Activated CD4-positive, alpha-beta T cell treated with anti-CD3 and anti-CD28 coated beads, Interleukin-2, Interleukin-4, amounts not matched to agents 100 ng/mL and 50 ng/mL, durations not matched to agents 16 hours and 8 hours (primary cell): ENCODE measurements around the gene TTBK1.
A peak's percentile ranks its signal among the peaks of the same experiment; 100 is the strongest.

Source experiments
- DNase-seq: peaks from one replicate; pipeline ENCODE4 v3.0.0-alpha.2; 2020; ENCODE audit warnings: low spot score

The TTBK1 gene

GRCh38 chr6:43242908-43243663 is at the start of gene TTBK1:
Gene TTBK1, plus strand, starts transcription at chr6:43243481. Its CDS starts 3,180 bp downstream, at chr6:43246661.
- peak; percentile 21 for DNase-seq

GRCh38 chr6:43193929-43194328 is 49.4 kb upstream of the TTBK1 start:
- no peak for DNase-seq

DNA sequence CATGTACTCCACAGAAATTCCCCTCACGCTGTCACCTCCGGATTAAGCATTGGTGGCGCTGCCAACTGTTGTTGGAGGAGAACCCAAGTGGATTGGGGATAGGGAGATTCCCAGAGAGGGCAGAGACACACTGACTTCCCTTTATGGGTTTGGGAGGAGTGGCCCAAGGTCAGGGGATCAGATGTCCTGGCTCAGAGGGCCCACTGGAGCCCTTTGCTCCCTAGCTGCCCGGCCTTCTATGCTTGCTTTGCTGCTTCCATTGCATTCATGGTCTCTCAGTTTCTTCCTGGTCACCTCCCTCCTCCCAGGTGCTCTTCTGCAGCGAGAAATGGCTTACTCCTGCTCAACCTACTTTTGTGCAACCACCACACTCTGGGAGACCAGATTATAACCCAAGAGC is 46.9 kb upstream of the TTBK1 start:
- DNase-seq: no peak

DNA sequence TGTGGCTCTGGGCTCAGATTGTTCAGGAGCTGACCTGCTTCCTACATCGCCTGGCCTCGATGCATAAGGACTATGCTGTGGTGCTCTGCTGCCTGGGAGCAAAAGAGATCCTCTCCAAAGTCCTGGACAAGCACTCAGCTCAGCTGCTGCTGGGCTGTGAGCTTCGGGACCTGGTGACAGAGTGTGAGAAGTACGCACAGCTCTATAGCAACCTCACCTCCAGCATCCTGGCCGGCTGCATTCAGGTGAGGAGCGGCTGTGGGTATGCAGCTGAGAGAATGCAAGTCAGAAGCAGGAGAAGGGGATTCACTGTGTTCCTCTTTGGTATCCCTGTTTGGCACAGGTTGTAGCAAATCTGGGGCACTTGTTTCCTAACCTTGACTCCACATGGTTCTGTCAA is 43.4 kb upstream of the TTBK1 start:
- DNase-seq: no peak

DNA sequence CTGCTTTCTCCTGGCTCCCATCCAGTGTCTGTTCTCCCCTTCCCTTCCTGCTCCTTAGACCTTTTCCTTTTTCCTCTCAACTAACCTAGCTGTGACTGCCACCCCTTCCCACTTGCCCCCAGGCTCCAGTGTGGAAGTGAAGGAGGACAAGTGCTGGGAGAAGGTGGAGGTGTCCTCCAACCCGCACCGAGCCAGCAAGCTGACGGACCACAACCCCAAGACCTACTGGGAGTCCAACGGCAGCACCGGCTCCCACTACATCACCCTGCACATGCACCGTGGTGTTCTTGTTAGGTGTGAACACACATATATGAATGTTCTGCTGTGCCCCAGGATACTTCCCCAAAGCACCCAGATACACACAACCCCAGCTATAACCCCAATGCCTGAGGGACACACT is 42.7 kb upstream of the TTBK1 start:
- no peak for DNase-seq

GRCh38 chr6:43202451-43202850 is 40.8 kb upstream of the TTBK1 start:
- DNase-seq: no peak

DNA sequence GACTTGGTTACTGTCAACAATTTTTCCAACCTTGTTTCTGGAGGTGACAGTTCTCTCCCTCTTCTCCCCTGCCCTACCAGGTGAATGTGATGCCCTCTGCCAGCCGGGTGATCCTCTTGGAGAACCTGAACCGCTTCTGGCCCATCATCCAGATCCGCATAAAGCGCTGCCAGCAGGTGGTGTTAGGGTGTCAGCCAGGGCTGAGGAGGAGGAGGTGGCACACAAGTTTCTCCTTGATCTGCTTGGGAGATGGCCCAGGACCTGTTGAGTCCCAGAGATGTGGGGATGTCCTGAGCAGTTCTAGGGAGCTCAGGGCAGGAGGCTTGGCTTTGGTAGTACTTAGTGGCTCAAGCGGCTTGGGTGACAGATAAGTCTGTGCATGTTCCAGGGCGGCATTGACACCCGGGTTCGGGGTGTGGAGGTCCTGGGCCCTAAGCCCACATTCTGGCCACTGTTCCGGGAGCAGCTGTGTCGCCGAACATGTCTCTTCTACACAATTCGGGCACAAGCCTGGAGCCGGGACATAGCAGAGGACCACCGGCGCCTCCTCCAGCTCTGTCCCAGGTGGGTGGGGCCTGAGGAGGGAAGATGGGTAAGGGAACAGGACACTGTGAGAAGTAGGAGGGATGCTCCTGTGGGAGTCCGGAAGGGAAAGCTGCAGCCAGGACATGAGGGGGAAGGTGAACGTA is 40.1 kb upstream of the TTBK1 start:
- no peak for DNase-seq

DNA sequence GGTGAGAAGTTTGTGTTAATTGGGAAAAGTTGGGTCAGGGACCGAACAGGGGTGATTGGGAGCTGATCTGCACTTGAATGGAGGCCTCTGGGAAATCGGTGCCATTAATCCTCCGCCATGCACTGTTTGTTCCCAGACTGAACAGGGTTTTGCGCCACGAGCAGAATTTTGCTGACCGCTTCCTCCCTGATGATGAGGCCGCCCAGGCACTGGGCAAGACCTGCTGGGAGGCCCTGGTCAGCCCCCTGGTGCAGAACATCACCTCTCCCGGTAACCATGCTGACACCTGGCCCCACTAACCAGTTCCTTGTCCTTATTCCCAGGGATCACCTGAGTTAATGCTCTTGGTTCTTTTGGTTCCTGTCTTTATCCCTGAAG is 39.6 kb upstream of the TTBK1 start:
- no peak for DNase-seq

DNA sequence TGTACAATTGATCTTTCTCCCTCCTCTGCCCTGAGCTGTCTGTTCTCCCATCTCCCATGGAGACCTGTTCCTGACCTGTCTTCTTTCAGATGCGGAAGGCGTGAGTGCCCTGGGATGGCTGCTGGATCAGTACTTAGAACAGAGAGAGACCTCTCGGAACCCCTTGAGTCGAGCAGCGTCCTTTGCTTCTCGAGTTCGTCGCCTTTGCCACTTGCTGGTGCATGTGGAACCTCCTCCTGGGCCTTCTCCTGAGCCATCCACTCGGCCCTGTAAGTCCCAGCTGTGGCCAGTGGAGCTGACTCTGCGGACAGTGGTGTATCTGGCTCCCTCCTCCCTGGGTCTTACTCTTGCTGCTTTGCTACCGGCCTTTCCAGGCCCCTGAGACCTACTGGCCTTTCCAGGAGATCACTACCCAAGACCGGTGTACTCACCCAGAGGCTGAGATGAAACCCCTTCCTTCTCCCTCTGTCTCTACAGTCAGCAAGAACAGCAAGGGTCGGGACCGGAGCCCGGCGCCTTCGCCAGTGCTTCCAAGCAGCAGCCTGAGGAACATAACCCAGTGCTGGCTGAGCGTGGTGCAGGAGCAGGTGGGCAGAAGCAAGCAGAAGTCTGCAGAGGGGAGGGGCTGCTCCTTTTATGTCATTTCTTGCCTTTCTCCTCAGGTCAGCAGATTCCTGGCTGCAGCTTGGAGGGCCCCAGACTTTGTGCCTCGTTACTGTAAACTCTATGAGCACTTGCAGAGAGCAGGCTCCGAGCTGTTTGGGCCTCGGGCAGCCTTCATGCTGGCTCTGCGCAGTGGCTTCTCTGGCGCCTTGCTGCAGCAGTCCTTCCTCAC is 38.8 kb upstream of the TTBK1 start:
- no peak for DNase-seq

GRCh38 chr6:43205849-43206248 is 37.4 kb upstream of the TTBK1 start:
- DNase-seq: no peak

DNA sequence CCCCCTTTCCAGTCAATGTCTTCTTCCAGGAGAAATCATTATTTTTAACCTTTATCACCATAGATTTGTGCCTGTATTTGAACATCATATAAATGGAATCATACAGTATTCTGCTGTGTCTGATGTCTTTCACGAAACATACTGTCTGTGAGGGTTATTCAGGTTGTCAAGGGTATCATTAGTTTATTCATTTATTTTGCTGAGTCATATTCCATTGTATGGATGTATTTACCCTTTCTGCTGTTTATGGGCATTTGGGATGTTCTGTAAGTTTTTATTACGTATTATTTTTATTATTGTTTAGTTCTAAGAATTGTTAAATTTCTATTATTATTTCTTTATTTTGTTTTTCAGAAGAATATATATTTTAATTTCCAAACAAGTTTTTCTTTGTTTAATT is 36.0 kb upstream of the TTBK1 start:
- DNase-seq: no peak

DNA sequence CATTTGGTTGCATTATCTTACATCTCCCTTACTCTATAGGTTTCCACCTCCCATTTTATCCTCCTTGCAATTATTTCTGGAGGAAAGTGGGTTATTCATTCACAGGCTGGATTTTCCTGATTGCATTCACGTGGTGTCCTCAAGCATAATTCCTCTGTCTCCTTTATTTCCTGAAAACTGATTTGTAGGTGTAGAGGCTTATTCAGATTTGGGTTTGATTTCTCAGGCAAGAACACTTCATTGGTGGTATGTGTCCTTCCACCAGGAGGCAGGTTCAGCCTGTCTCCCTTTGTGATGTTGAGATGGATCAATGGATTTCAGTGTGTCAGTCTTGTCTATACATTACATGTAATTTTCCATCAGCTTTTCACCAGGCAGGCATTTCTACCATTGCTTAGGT is 31.3 kb upstream of the TTBK1 start:
- DNase-seq: no peak

DNA sequence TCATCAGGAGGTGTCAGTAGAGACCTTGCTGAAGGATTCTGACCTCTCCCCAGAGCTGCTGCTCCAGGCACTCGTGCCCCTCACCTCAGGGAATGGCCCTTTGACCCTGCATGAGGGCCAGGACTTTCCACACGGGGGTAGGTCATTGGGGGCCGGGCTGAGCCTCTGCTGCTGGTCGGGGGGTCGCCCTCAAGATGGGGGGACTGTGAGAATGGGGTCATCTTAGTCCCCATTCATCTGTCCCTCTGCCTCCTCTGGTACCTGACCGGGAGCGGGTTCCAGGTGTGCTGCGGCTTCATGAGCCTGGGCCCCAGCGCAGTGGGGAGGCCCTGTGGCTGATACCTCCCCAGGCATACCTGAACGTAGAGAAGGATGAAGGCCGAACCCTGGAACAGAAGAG is 29.9 kb upstream of the TTBK1 start:
- no peak for DNase-seq

DNA sequence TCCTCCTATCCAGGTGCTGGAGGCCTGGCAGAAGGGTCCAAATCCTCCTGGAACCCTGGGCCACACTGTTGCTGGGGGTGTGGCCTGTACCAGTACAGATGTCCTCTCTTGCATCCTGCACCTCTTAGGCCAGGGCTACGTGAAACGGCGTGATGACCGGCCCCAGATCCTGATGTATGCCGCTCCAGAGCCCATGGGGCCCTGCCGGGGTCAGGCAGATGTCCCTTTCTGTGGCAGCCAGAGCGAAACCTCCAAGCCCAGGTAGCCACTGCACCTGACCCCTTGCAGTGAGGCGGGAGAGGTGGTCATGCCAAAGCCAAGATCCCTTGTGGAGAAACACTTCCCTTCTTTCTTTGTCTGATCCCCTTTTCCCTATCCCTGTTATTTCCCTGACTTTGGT is 28.2 kb upstream of the TTBK1 start:
- DNase-seq: no peak

DNA sequence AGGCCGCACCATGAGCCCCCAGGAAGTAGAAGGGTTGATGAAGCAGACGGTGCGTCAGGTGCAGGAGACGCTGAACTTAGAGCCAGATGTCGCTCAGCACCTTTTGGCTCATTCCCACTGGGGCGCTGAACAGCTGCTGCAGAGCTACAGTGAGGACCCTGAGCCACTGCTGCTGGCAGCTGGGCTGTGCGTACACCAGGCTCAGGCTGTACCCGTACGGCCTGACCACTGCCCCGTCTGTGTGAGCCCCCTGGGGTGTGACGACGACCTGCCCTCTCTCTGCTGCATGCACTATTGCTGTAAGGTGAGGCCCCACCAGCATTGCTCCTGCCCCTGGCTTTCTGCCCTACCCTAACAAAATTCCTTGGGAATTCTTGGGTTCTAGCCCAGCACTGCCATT is 27.1 kb upstream of the TTBK1 start:
- no peak for DNase-seq

DNA sequence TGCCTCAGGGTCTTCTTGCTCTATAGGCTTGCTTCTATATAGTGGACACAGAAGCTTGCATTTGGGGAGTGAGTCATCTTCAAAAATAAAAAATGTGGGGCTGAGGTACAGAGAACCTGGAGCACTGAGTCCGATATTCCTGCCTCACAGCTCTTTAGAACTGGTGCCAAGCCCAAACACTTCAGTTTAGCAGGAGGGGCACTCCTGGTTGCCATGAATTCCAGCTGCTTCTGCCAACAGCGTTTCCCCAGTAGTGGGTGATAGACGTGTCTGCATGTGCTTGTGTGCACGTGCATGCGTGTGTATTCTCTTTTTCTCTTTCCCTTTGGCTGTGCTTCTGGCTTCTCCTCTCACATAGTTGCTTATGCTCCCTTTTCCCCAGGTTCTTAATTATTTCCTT is 25.9 kb upstream of the TTBK1 start:
- DNase-seq: no peak

GRCh38 chr6:43219119-43219518 is 24.2 kb upstream of the TTBK1 start:
- no peak for DNase-seq

GRCh38 chr6:43219814-43220213 is 23.5 kb upstream of the TTBK1 start:
- no peak for DNase-seq

- no peak for DNase-seq
Observed at GRCh38 chr6:43220439-43220951, 22.8 kb upstream of the TTBK1 start.

- DNase-seq: no peak
Observed at GRCh38 chr6:43221046-43221972, 22.0 kb upstream of the TTBK1 start.

- no peak for DNase-seq
Observed at GRCh38 chr6:43222418-43223059, 20.7 kb upstream of the TTBK1 start.
